Activated CD8-positive, alpha-beta T cell treated with anti-CD3 and anti-CD28 coated beads for 36 hours (primary cell): ENCODE measurements around the gene ANAPC2. TPM values are rescaled to one million over a fixed set of nuclear protein-coding genes. Genes with fewer than 3 reads are reported as not detected.

Source experiments
- ATAC-seq: fragments of 200-7000 bp; cut with Tn5 transposase; one replicate; pipeline ENCODE4 v1.10.0; 2021; ENCODE audit warnings: mild to moderate bottlenecking, moderate library complexity
- CTCF ChIA-PET: fragments of 350-600 bp; sonication (Branson Sonifier 250); formaldehyde crosslinking; loops from one replicate; lab custom pipeline; 2021; ENCODE audit warnings: antibody characterized with exemption; lab: Charles Lee
- POLR2A ChIA-PET: fragments of 350-600 bp; sonication (Branson Sonifier 250); formaldehyde crosslinking; loops from one replicate; lab custom pipeline; 2021; ENCODE audit warnings: antibody characterized with exemption; lab: Charles Lee
- DNase-seq: peaks from one replicate; pipeline ENCODE4 v3.0.0-alpha.2; 2020
- H3K27ac Mint-ChIP-seq: one replicate; pipeline ENCODE4 v1.8.0; 2021; ENCODE audit warnings: mild to moderate bottlenecking, mixed read lengths
- H3K27me3 Mint-ChIP-seq: one replicate; pipeline ENCODE4 v1.8.0; 2021; ENCODE audit warnings: mixed read lengths
- H3K36me3 Mint-ChIP-seq: one replicate; pipeline ENCODE4 v1.8.0; 2021; ENCODE audit warnings: low read depth, mixed read lengths
- H3K4me1 Mint-ChIP-seq: one replicate; pipeline ENCODE4 v1.8.0; 2021; ENCODE audit warnings: low read depth, mixed read lengths
- H3K4me3 Mint-ChIP-seq: one replicate; pipeline ENCODE4 v1.8.0; 2021; ENCODE audit warnings: mild to moderate bottlenecking, moderate library complexity, mixed read lengths
- H3K9me3 Mint-ChIP-seq: one replicate; pipeline ENCODE4 v1.8.0; 2021; ENCODE audit warnings: mixed read lengths
- CTCF ChIP-seq: fragments of 200-600 bp; IDR thresholded peaks from one replicate; pipeline ENCODE4 v1.8.0; 2022; ENCODE audit warnings: antibody characterized with exemption, mild to moderate bottlenecking
- intact Hi-C: fragments of 100-400 bp; cut with micrococcal nuclease; formaldehyde crosslinking; loops from one replicate; pipeline ENCODE4 v1.10.0; 2022
- total RNA-seq, 2 experiments: library from RNA; stranded (reverse); gene quantifications; one replicate each; pipeline ENCODE4 v1.2.3, GENCODE V29; 2021

The ANAPC2 gene
- total RNA-seq, 2 experiments from 2014 or later, result 38.6 to 39.6 TPM

DNA sequence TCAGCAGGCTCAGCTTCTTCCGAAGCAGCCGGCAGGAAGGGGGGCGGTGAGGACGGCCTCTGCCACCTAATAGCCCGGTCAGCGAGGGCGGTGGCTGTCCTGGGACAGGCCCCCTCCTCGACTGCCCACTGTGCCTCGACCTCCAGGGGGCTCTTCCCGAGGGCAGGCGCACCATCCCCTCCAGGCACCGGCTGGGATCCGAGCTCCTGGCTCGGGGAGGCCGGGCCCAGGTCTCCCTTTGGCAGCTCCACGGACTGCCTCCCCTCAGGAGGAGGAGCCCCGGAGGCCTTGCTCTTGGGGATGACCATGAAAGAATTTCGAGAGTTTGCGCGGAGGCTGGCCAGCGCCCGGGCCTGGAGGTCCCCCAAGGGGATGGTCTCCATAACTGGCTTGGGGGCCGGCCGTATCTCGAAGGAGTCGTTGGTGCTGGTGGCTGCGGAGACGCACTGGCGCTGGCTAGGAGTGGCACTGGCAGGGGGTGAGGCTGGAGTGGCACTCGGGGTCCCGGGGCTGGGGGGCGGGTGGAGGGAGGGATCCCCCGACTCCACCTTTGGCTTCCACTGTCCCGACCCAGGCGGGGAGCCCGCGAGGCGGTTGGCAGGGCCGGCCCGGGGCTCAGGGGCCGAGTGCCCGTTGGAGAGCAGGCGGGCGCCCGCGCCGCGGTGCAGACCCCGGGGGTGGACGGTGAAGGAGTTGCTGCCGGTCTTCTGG lies 11.2 kb upstream of the ANAPC2 start:
- Mint-ChIP-seq H3K4me3 (peak overlapping the region; percentile 70), H3K27ac (peak overlapping the region; percentile 20), H3K36me3 (no peaks in the 10 kb centered on the region), H3K4me1 (peaks cover 22% of the 10 kb centered on the region), H3K9me3 (no peaks in the 10 kb centered on the region), H3K27me3 (no peaks in the 10 kb centered on the region)
- ChIA-PET CTCF (interaction anchor here (1.6 kb wide), 1 partner anchor 23 kb away, joined by 4 read pairs; no protein-coding TSS in a partner anchor), POLR2A (interaction anchor here (1.1 to 2.0 kb wide), 2 partner anchors 11 to 19 kb away, joined by 4 to 9 read pairs; partner anchors contain the start of genes ANAPC2 and SSNA1)
- DNase-seq (no peak), ATAC-seq (no peak)
- intact Hi-C loops, result no loop called here
- TF ChIP-seq CTCF, result peak; percentile 17

DNA sequence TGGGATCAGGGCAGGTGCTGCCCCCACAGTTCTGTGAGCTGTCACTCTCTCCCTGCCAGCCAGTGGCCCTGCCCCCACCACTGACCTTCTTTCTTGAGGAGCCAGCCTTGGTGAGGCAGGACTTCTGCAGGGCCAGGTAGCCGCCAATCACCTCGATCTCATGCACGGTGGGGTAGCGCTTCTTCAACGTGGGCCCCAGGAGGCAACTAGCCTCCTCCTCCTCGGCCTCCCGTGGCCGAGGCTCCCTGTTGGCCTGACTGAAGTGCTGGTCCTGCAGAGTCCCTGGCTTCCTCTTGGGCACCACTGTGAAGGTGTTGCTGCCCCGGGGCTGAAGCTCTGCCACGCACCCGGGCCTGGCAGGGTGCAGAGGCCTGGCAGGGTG lies 10.5 kb upstream of the ANAPC2 start:
- DNase-seq, result no peak
- Mint-ChIP-seq H3K4me1 (peaks cover 17% of the 10 kb centered on the region), H3K27ac (no peak overlapping the region), H3K36me3 (no peaks in the 10 kb centered on the region), H3K27me3 (no peaks in the 10 kb centered on the region), H3K4me3 (peak overlapping the region; percentile 50), H3K9me3 (no peaks in the 10 kb centered on the region)
- intact Hi-C loops, result no loop called here
- no peak for ATAC-seq
- ChIA-PET CTCF (interaction anchor here (1.6 to 1.9 kb wide), 2 partner anchors 10 to 22 kb away, joined by 4 to 7 read pairs; partner anchors contain the start of gene SSNA1), POLR2A (interaction anchor here (1.1 to 2.0 kb wide), 2 partner anchors 10 to 18 kb away, joined by 4 to 9 read pairs; partner anchors contain the start of genes ANAPC2 and SSNA1)
- TF ChIP-seq CTCF, result no peak

- intact Hi-C loops, result no loop called here
- peaks cover 16% of the 10 kb centered on the region for H3K4me1 Mint-ChIP-seq
- DNase-seq (no peak), ATAC-seq (no peak)
- POLR2A ChIA-PET, result interaction anchor here (0.6 to 2.0 kb wide), 5 partner anchors 9 to 74 kb away, joined by 3 to 9 read pairs (median 4); partner anchors contain the start of genes ANAPC2 and SSNA1
- no peak for TF ChIP-seq CTCF
- no peaks in the 10 kb centered on the region for H3K36me3 Mint-ChIP-seq
- H3K27me3 Mint-ChIP-seq, result no peaks in the 10 kb centered on the region
- no peak overlapping the region for H3K27ac Mint-ChIP-seq
- peak overlapping the region; percentile 50 for H3K4me3 Mint-ChIP-seq
- H3K9me3 Mint-ChIP-seq, result no peaks in the 10 kb centered on the region
- CTCF ChIA-PET, result interaction anchor here (1.6 to 1.9 kb wide), 2 partner anchors 9 to 22 kb away, joined by 4 to 7 read pairs; partner anchors contain the start of gene SSNA1
These were observed 9.9 kb upstream of the ANAPC2 start for GRCh38 chr9:137198051-137198901.

DNA sequence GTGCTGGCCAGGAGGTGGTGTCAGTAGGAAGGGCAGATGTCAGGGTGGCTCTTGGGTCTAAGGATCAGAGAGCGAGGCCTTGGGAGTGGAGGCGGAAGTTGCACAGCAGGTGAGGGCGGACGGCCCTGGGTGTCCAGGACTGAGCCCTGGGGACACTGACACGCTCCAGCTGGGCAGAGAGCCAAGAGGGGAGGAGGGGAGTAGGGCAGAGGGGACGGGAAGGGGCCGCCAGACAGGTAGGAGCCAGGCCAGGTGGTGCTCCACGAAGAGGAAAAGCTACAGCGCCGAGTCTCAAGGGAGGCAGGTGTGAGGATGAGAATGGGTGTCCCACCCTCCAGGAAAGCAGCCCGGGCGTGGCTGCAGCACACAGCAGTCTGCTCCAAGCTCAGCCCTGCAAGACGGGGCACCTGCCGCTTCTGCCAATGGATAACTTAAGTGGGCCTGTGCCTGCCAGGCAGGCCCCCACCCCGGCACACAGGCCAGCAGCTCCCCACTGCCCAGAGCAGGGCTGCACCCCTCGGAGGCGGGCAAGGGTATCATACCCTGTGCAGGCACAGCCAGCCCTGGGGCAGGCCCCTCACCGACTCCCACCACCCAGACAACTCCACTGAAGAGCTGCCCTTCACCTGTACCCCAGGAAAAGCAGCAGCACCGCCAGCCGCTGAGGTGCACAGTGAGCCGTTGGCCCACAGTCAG lies 7.3 kb upstream of the ANAPC2 start:
- CTCF ChIA-PET, result no interaction called here

More for the DNA sequence above, 7.3 kb upstream of the ANAPC2 start:
- intact Hi-C loops, result no loop called here
- Mint-ChIP-seq H3K36me3 (peaks cover 2% of the 10 kb centered on the region), H3K27ac (no peak overlapping the region), H3K4me1 (peaks cover 4% of the 10 kb centered on the region), H3K9me3 (no peaks in the 10 kb centered on the region), H3K27me3 (no peaks in the 10 kb centered on the region), H3K4me3 (no peak overlapping the region)
- ATAC-seq (no peak), DNase-seq (no peak)
- no peak for TF ChIP-seq CTCF
- POLR2A ChIA-PET, result interaction anchor here (0.8 to 1.0 kb wide), 2 partner anchors 49 to 89 kb away, joined by 3 to 4 read pairs; no protein-coding TSS in a partner anchor
